Thoracic aorta (tissue), 2 donors: ENCODE data around the gene IQSEC3. TPM values are rescaled to one million over a fixed set of nuclear protein-coding genes. Genes with fewer than 3 reads are reported as not detected.

Experiments
- ATAC-seq: fragments of 150-250 bp; one replicate; pipeline ENCODE4 v1.8.0; 2017; ENCODE audit warnings: low read depth; ENCODE audit not compliant: insufficient number of reproducible peaks, low FRiP score
- DNase-seq: peaks from one replicate; pipeline ENCODE4 v3.0.0-alpha.2; 2020; ENCODE audit warnings: low spot score
- H3K27ac ChIP-seq, 2 donors: fragments of 200-600 bp; sonication (generic); 1 replicate in 1 of 2; 2 replicates in 1 of 2; pipeline ENCODE4 v1.5.1; 2016; ENCODE audit warnings: mild to moderate bottlenecking in 2 of 2, moderate library complexity in 2 of 2
- H3K27me3 ChIP-seq: fragments of 200-600 bp; sonication (generic); replicated peaks from 2 replicates; pipeline ENCODE4 v1.6.0; 2016; ENCODE audit warnings: mild to moderate bottlenecking; ENCODE audit not compliant: insufficient read depth
- H3K36me3 ChIP-seq: fragments of 200-600 bp; sonication (generic); one replicate; pipeline ENCODE4 v1.5.1; 2016
- H3K4me1 ChIP-seq, 2 donors: fragments of 200-600 bp; sonication (generic); 1 replicate in 1 of 2; 2 replicates in 1 of 2; pipeline versions ENCODE4 v1.5.1 to v1.6.0; 2016; ENCODE audit warnings: low read depth in 2 of 2, mild to moderate bottlenecking in 1 of 2; ENCODE audit not compliant: control insufficient read depth in 1 of 2
- H3K4me3 ChIP-seq: fragments of 200-600 bp; sonication (generic); 2 replicates; pipeline ENCODE4 v1.5.1; 2016; ENCODE audit warnings: mild to moderate bottlenecking
- H3K9me3 ChIP-seq: fragments of 200-600 bp; sonication (generic); 2 replicates; pipeline ENCODE4 v1.5.1; 2016
- total RNA-seq, 2 donors: library from RNA; depleted of rRNA; stranded (reverse); fragments of >200 nt; gene quantifications; one replicate each; pipeline versions ENCODE4 v1.1.0 to v1.2.3, GENCODE V29; 2016
- TF ChIP-seq, protein P1 (sequence below): fragments of 200-600 bp; sonication (generic); IDR thresholded peaks from one replicate; pipeline ENCODE4 v1.5.1; 2019; ENCODE audit warnings: antibody characterized with exemption

IQSEC3 gene
- total RNA-seq, 2 donors from 2014 or later: 1.1 to 1.3 TPM

GRCh38 chr12:138898-139534 lies 72.4 kb downstream of the IQSEC3 start:
- Histone ChIP-seq H3K4me1 (peaks cover 5 to 12% of the 10 kb centered on the region in 2 donors), H3K36me3 (no peaks in the 10 kb centered on the region), H3K4me3 (peak overlapping the region; percentile 58), H3K27me3 (no peaks in the 10 kb centered on the region), H3K27ac (no peak overlapping the region), H3K9me3 (no peaks in the 10 kb centered on the region)
- TF ChIP-seq, protein P1, sequence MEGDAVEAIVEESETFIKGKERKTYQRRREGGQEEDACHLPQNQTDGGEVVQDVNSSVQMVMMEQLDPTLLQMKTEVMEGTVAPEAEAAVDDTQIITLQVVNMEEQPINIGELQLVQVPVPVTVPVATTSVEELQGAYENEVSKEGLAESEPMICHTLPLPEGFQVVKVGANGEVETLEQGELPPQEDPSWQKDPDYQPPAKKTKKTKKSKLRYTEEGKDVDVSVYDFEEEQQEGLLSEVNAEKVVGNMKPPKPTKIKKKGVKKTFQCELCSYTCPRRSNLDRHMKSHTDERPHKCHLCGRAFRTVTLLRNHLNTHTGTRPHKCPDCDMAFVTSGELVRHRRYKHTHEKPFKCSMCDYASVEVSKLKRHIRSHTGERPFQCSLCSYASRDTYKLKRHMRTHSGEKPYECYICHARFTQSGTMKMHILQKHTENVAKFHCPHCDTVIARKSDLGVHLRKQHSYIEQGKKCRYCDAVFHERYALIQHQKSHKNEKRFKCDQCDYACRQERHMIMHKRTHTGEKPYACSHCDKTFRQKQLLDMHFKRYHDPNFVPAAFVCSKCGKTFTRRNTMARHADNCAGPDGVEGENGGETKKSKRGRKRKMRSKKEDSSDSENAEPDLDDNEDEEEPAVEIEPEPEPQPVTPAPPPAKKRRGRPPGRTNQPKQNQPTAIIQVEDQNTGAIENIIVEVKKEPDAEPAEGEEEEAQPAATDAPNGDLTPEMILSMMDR: no peak
- no peak for DNase-seq
- ATAC-seq: no peak

DNA sequence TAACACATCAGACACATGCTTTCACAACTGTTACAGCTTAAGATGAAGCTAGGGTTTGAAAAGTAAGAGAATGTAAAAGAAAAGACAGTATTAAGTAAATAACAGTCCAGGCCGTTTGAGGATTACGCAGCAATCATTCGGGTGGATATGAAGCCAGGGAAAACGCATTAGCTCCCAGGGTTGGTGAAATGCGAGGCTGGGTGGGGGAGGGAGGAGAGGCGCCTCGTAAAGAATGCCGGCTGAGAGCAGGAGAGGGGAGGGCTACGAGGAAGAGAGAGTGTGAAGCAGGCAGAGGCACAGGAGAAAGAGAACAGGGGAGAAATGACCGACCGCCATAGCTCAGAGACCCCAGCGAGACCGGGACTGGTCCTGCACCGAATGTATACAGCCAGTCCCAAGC lies 73.0 kb downstream of the IQSEC3 start:
- TF ChIP-seq, protein P1: no peak
- ATAC-seq (no peak), DNase-seq (no peak)
- no peaks in the 10 kb centered on the region for H3K36me3 ChIP-seq
- H3K27ac ChIP-seq: no peak overlapping the region
- H3K4me3 ChIP-seq: peak overlapping the region; percentile 58
- no peaks in the 10 kb centered on the region for H3K9me3 ChIP-seq
- peaks cover 5 to 12% of the 10 kb centered on the region in 2 donors for H3K4me1 ChIP-seq
- no peaks in the 10 kb centered on the region for H3K27me3 ChIP-seq

DNA sequence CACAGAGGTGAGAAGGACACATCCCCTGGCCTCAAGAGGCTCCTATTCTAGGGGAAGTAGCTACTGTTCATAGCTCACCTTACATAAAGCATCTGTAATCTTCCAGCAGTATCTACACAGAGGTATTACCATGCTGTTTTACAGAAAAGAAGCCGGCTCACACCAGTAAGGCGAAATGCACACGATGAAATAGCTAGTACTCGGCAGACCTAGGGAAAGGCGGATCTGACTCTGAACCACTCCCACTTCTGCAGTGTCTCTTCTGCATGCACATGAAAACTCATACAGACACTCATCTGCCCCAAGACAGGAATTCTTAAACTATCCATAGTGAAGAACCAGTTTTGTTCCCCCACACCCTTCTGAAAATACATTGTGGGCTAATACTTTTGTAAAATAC lies 73.6 kb downstream of the IQSEC3 start:
- no peak for ATAC-seq
- H3K36me3 ChIP-seq: no peaks in the 10 kb centered on the region
- no peak overlapping the region for H3K4me3 ChIP-seq
- no peaks in the 10 kb centered on the region for H3K27me3 ChIP-seq
- H3K9me3 ChIP-seq: no peaks in the 10 kb centered on the region
- TF ChIP-seq, protein P1: no peak
- peaks cover 5 to 12% of the 10 kb centered on the region in 2 donors for H3K4me1 ChIP-seq
- H3K27ac ChIP-seq: no peak overlapping the region
- no peak for DNase-seq

GRCh38 chr12:143964-144649 lies 77.5 kb downstream of the IQSEC3 start:
- no peak for ATAC-seq
- H3K36me3 ChIP-seq: no peaks in the 10 kb centered on the region
- TF ChIP-seq, protein P1: no peak
- H3K27ac ChIP-seq: no peak overlapping the region
- H3K27me3 ChIP-seq: no peaks in the 10 kb centered on the region
- DNase-seq: no peak
- no peak overlapping the region for H3K4me3 ChIP-seq
- peaks cover 4 to 6% of the 10 kb centered on the region in 2 donors for H3K4me1 ChIP-seq
- H3K9me3 ChIP-seq: no peaks in the 10 kb centered on the region

- Histone ChIP-seq H3K36me3 (no peaks in the 10 kb centered on the region), H3K27ac (no peak overlapping the region), H3K27me3 (no peaks in the 10 kb centered on the region), H3K9me3 (no peaks in the 10 kb centered on the region), H3K4me1 (no peaks in the 10 kb centered on the region), H3K4me3 (no peak overlapping the region)
- TF ChIP-seq, protein P1: no peak
- ATAC-seq: no peak
- no peak for DNase-seq
Observed at GRCh38 chr12:144650-145284, 78.2 kb downstream of the IQSEC3 start.
